GM12874 (cell line): ENCODE results near the gene SLC20A1.

ENCODE experiments used
- TF ChIP-seq, protein P1 (sequence below): IDR thresholded peaks from 2 replicates; pipeline ENCODE4 v1.5.1; 2011; ENCODE audit warnings: low read depth, mild to moderate bottlenecking, control low read depth, low read length, moderate library complexity; ENCODE audit not compliant: insufficient read depth

SLC20A1 gene, protein sequence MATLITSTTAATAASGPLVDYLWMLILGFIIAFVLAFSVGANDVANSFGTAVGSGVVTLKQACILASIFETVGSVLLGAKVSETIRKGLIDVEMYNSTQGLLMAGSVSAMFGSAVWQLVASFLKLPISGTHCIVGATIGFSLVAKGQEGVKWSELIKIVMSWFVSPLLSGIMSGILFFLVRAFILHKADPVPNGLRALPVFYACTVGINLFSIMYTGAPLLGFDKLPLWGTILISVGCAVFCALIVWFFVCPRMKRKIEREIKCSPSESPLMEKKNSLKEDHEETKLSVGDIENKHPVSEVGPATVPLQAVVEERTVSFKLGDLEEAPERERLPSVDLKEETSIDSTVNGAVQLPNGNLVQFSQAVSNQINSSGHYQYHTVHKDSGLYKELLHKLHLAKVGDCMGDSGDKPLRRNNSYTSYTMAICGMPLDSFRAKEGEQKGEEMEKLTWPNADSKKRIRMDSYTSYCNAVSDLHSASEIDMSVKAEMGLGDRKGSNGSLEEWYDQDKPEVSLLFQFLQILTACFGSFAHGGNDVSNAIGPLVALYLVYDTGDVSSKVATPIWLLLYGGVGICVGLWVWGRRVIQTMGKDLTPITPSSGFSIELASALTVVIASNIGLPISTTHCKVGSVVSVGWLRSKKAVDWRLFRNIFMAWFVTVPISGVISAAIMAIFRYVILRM

DNA sequence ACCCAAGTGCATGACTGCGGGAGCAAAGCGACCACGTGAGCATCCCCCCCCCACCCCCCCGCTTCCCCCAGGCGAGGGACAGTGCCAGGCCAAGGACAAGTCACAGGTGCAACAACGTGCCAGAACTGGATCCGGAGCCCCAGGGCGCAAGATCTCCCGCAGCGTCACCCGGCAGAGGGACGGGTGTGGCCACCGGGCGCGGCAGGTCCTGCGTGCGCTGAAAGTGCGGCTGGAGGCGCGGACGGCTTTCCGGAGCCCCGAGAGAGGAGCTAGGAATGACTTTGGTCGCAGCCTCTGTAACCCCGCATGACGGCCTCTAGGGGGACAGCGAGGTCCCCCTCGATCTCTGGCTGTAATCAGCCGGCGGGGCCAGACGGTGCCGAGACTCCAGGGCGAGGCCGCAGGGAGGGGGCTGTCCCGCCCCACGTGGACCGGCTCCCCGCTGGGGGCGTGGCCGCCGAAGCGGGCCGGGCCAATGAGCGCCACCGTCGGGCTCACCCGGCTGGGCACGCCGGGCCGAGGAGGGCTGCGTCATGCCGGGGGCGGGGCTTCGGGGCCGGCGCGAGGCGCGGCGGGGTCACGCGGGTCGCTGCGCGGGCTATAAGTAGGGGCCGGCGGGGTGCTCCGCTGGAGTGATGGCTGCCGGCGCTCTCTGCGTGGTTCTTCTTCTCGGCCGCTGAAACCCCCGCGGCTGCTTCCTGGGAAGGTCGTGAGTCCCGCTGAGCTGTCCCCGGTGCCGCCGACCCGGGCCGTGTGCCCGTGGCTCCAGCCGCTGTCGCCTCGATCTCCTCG is at the start of gene SLC20A1:
Gene SLC20A1, plus strand, starts transcription at position 630 of the 792 bp plus-strand sequence. CDS start 890 bp downstream, outside the sequence.
- TF ChIP-seq, protein P1, sequence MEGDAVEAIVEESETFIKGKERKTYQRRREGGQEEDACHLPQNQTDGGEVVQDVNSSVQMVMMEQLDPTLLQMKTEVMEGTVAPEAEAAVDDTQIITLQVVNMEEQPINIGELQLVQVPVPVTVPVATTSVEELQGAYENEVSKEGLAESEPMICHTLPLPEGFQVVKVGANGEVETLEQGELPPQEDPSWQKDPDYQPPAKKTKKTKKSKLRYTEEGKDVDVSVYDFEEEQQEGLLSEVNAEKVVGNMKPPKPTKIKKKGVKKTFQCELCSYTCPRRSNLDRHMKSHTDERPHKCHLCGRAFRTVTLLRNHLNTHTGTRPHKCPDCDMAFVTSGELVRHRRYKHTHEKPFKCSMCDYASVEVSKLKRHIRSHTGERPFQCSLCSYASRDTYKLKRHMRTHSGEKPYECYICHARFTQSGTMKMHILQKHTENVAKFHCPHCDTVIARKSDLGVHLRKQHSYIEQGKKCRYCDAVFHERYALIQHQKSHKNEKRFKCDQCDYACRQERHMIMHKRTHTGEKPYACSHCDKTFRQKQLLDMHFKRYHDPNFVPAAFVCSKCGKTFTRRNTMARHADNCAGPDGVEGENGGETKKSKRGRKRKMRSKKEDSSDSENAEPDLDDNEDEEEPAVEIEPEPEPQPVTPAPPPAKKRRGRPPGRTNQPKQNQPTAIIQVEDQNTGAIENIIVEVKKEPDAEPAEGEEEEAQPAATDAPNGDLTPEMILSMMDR = peak; percentile 63

DNA sequence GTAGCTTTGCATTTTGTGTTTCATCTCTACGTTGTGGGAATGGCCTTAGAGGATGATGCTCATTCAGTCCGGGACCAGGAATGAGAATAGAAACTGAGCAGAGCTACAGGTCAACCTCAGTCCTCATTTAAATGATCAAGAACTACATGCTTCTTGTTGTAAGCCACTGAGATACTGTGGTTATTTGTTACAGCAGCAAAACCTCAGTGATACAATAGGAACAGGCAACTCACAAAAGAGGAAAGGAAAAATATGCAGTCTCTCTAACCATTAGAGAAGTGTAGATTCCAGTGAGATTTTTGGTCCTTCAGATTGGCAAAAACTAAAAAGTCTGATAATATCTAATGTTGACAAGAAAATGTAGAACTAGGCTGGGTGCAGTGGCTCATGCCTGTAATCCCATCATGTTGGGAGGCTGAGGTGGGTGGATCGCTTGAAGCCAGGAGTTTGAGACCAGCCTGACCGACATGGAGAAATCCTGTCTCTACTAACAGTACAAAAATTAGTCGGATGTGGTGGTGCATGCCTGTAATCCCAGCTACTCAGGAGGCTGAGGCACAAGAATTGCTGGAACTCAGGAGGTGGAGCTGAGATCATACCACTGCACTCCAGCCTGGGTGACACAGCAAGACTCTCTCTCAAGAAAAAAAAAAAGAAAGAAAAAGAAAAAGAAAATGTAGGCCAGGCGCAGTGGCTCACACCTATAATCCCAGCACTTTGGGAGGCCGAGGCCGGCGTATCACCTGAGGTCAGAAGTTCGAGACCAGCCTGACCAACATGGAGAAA is 48.0 kb upstream of the SLC20A1 start:
- TF ChIP-seq, protein P1 = no peak

DNA sequence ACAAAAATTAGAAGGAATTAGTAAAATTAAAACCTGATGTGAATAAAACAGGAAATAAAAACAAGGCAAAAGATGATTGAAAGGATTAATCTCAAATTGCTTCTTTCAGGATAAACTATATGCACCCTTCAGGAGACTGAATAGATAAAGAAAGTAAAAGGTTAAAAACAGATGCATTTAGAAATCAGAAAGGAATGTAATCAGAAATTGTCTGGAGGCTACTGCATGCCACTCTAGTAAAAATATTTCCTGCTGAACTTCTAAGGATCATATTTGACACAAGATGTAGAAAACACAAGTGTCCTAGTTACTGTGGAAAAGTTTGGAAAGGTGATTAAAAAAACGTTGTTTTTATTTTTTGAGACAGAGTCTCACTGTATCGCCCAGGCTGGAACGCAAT is 45.1 kb upstream of the SLC20A1 start:
- TF ChIP-seq, protein P1 = no peak

DNA sequence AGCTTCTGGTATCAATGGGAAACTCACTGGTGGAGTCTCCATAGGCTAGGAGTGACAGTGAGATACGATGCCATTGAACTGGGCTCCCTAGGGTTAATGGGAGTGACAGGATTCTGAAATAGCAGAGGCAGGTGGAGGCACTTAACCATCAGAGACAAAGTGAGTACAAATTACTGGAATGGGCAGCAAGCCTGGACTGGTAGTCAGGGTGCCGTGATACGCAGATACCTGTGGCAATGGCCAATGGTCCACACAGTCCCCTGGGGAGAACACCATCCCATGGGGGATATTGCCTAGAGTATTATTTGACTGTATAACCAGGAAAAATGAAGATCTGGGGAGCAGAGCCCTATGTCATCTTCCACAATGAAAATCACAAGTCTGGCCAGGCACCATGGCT is 44.0 kb upstream of the SLC20A1 start:
- TF ChIP-seq, protein P1 = no peak

DNA sequence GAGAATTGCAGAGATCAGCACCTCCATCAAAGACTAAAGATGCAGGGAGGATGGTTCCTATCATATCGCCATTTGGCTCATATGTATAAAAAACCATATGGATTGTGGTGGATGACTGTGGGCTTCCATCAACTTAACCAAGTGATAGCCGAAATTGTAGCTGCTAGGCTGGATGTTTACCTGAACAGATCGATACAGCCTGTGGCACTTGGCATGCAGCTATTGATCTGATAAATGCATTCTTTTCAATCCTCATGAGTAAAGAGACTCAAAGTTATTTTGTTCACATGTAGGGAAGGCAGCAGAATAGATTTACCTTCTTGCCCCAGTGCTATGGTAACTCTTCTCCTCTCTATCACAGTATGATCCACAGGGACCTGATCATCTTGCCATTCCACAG is 42.8 kb upstream of the SLC20A1 start:
- TF ChIP-seq, protein P1 = no peak

DNA sequence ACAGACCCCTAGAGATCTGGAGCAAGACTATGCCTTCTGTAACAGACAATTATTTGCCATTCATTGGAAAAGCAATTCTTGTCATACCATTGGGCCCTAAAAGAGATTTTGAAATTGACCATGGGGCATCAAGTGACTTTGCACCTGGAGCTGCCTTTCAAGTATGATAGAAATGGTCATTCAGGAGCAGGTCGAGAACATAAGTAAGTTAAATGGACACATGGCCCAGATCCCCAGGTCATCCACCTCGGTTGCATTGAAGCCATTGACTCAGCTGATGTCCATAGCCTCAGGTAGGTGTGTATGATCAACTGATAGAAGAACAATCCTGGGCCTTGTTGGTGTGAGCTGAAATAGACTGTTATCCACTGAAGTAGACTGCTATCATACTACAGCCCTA is 42.0 kb upstream of the SLC20A1 start:
- TF ChIP-seq, protein P1 = no peak

DNA sequence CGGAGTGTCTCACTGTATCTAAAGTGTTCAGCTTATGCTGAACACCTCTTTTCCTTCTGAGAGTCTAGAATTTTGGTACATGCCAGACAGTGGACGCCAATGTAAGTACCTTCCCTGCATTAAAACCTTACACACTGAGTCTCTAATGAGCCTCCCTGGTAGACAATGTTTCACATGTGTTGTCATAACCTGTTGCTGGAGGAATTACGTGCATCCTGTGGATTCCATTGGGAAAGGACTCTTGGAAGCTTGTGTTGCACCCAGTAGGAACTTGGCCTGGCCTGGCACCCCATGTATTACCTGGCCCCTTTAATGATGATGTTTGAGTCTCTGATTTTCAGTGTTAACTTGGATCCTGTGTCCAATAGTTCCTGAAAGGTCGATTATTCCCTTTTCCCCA is 40.8 kb upstream of the SLC20A1 start:
- TF ChIP-seq, protein P1 = no peak
